Trophoblast cell (in vitro differentiated cells and primary cell): ENCODE data around the gene CALN1.

ENCODE experiments used
- DNase-seq, 2 donors: peaks; one replicate each; pipeline ENCODE4 v3.0.0-alpha.2; 2016
- H2AFZ ChIP-seq: 2 replicates; pipeline ENCODE4 v1.6.1; 2013; ENCODE audit warnings: low read length, moderate library complexity, mild to moderate bottlenecking; ENCODE audit not compliant: insufficient read depth, poor library complexity
- H2AK5ac ChIP-seq: 2 replicates; pipeline ENCODE4 v1.6.1; 2013; ENCODE audit warnings: mild to moderate bottlenecking, low read length
- H2BK120ac ChIP-seq: 2 replicates; pipeline ENCODE4 v1.6.1; 2013; ENCODE audit warnings: low read length, mild to moderate bottlenecking, moderate library complexity; ENCODE audit not compliant: insufficient read depth, poor library complexity
- H2BK12ac ChIP-seq: 2 replicates; pipeline ENCODE4 v1.6.1; 2013; ENCODE audit warnings: mild to moderate bottlenecking, low read length, moderate library complexity
- H2BK5ac ChIP-seq: 2 replicates; pipeline ENCODE4 v1.6.1; 2013; ENCODE audit warnings: low read length, low read depth, moderate library complexity, mild to moderate bottlenecking; ENCODE audit not compliant: poor library complexity
- H3K14ac ChIP-seq: 2 replicates; pipeline ENCODE4 v1.6.1; 2013; ENCODE audit warnings: mild to moderate bottlenecking, low read length
- H3K18ac ChIP-seq: 2 replicates; pipeline ENCODE4 v1.6.1; 2013; ENCODE audit warnings: mild to moderate bottlenecking, low read length
- H3K23ac ChIP-seq: 2 replicates; pipeline ENCODE4 v1.6.1; 2013; ENCODE audit warnings: low read length
- H3K27ac ChIP-seq: 2 replicates; pipeline ENCODE4 v1.5.1; 2013; ENCODE audit warnings: low read depth, mild to moderate bottlenecking, inconsistent platforms, low read length, moderate library complexity
- H3K27me3 ChIP-seq: 2 replicates; pipeline ENCODE4 v1.6.1; 2013; ENCODE audit warnings: inconsistent platforms, mild to moderate bottlenecking, low read length, moderate library complexity; ENCODE audit not compliant: insufficient read depth
- H3K36me3 ChIP-seq, 2 experiments: 1 replicate in 1 of 2; 2 replicates in 1 of 2; pipeline ENCODE4 v1.6.1; 2013; ENCODE audit warnings: low read length in 2 of 2, mild to moderate bottlenecking in 2 of 2, moderate library complexity in 1 of 2; ENCODE audit not compliant: insufficient read depth in 2 of 2, control insufficient read depth in 1 of 2
- H3K4ac ChIP-seq: 2 replicates; pipeline ENCODE4 v1.6.1; 2013; ENCODE audit warnings: low read depth, mild to moderate bottlenecking, low read length, moderate library complexity
- H3K4me1 ChIP-seq, 2 experiments: 1 replicate in 1 of 2; 2 replicates in 1 of 2; pipeline ENCODE4 v1.6.1; 2013; ENCODE audit warnings: low read length in 2 of 2, mild to moderate bottlenecking in 2 of 2, moderate library complexity in 1 of 2; ENCODE audit not compliant: insufficient read depth in 2 of 2, control insufficient read depth in 1 of 2
- H3K4me2 ChIP-seq: 2 replicates; pipeline ENCODE4 v1.6.1; 2013; ENCODE audit warnings: inconsistent platforms, mild to moderate bottlenecking, low read length, moderate library complexity
- H3K4me3 ChIP-seq: 2 replicates; pipeline ENCODE4 v1.5.1; 2013; ENCODE audit warnings: mild to moderate bottlenecking, low read depth, low read length, inconsistent platforms
- H3K79me1 ChIP-seq: one replicate; pipeline ENCODE4 v1.6.1; 2013; ENCODE audit warnings: low read length
- H3K79me2 ChIP-seq: 2 replicates; pipeline ENCODE4 v1.6.1; 2013; ENCODE audit warnings: low read length, mild to moderate bottlenecking; ENCODE audit not compliant: control insufficient read depth, insufficient read depth, poor library complexity
- H3K9ac ChIP-seq: 2 replicates; pipeline ENCODE4 v1.6.1; 2013; ENCODE audit warnings: mild to moderate bottlenecking, low read length
- H3K9me3 ChIP-seq: 2 replicates; pipeline ENCODE4 v1.6.1; 2013; ENCODE audit warnings: low read depth, mild to moderate bottlenecking, control low read depth, inconsistent platforms, low read length; ENCODE audit not compliant: insufficient read depth
- H4K12ac ChIP-seq: 2 replicates; pipeline ENCODE4 v1.6.1; 2013; ENCODE audit warnings: low read depth, mild to moderate bottlenecking, low read length, moderate library complexity
- H4K8ac ChIP-seq: 2 replicates; pipeline ENCODE4 v1.6.1; 2013; ENCODE audit warnings: low read depth, mild to moderate bottlenecking, low read length, moderate library complexity
- H4K91ac ChIP-seq: one replicate; pipeline ENCODE4 v1.6.1; 2013; ENCODE audit warnings: low read depth, mild to moderate bottlenecking, low read length, moderate library complexity
- WGBS: extraction: QIAGEN DNeasy Blood & Tissue Kit; methylation state at CpG from one replicate; pipeline ENCODE4 v1.1.7; 2013; ENCODE audit warnings: missing lambda C conversion rate; ENCODE audit not compliant: insufficient read length, insufficient coverage; ENCODE audit errors: extremely low coverage; 5-methylcytosine and 5-hydroxymethylcytosine counted together

CALN1 gene

DNA sequence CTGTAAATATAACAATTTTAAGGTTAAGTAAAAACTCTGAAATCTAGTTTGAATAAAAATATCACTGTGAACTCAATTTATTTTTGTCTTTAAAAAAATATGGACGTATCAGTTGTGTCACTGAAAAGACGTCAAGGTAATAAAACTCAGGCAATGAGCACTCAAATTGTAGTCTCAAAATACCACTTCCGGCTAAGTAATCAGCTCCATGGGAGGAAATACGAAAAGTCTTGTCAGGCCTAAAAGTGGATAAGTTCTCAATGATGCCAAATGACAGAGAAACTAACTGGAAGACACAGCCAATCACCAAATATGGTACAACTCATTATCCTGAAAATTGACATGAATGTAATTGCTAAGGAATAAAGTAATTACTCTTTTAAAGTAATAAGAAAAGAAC is 719 bp downstream of the CALN1 start:
- no peak overlapping the region for H3K4me3 ChIP-seq
- H2BK5ac ChIP-seq: no peak overlapping the region
- H2AK5ac ChIP-seq: no peak overlapping the region
- H3K36me3 ChIP-seq: no peaks in the 10 kb centered on the region
- H3K23ac ChIP-seq: no peak overlapping the region
- no peak overlapping the region for H3K4ac ChIP-seq
- no peaks in the 10 kb centered on the region for H3K79me1 ChIP-seq
- no peak overlapping the region for H3K4me2 ChIP-seq
- H3K4me1 ChIP-seq: no peaks in the 10 kb centered on the region
- H4K8ac ChIP-seq: no peak overlapping the region
- no peaks in the 10 kb centered on the region for H3K27me3 ChIP-seq
- no peak overlapping the region for H3K18ac ChIP-seq
- H2BK12ac ChIP-seq: no peak overlapping the region
- H3K9me3 ChIP-seq: no peaks in the 10 kb centered on the region
- H4K91ac ChIP-seq: no peak overlapping the region
- no peaks in the 10 kb centered on the region for H3K79me2 ChIP-seq
- no peak overlapping the region for H3K27ac ChIP-seq
- no peak overlapping the region for H2AFZ ChIP-seq
- H3K14ac ChIP-seq: no peak overlapping the region
- no peak overlapping the region for H2BK120ac ChIP-seq
- H4K12ac ChIP-seq: no peak overlapping the region
- no peak overlapping the region for H3K9ac ChIP-seq
- no CpG with 5 or more reads among the region's 4 CpGs for WGBS
- no peak for DNase-seq

- Histone ChIP-seq H3K79me2 (no peaks in the 10 kb centered on the region), H3K9me3 (no peaks in the 10 kb centered on the region), H4K12ac (no peak overlapping the region), H4K8ac (no peak overlapping the region), H4K91ac (no peak overlapping the region), H2BK5ac (no peak overlapping the region), H3K18ac (no peak overlapping the region), H3K4me3 (no peak overlapping the region), H3K14ac (no peak overlapping the region), H3K4me1 (no peaks in the 10 kb centered on the region), H3K4me2 (no peak overlapping the region), H2BK120ac (no peak overlapping the region), H3K36me3 (no peaks in the 10 kb centered on the region), H2AK5ac (no peak overlapping the region), H2AFZ (no peak overlapping the region), H3K27ac (no peak overlapping the region), H3K23ac (no peak overlapping the region), H3K4ac (no peak overlapping the region), H3K27me3 (no peaks in the 10 kb centered on the region), H3K9ac (no peak overlapping the region), H3K79me1 (no peaks in the 10 kb centered on the region), H2BK12ac (no peak overlapping the region)
- no peak for DNase-seq
- WGBS: no CpG with 5 or more reads among the region's 3 CpGs
Observed at GRCh38 chr7:72409638-72410015, 2.5 kb downstream of the CALN1 start.

DNA sequence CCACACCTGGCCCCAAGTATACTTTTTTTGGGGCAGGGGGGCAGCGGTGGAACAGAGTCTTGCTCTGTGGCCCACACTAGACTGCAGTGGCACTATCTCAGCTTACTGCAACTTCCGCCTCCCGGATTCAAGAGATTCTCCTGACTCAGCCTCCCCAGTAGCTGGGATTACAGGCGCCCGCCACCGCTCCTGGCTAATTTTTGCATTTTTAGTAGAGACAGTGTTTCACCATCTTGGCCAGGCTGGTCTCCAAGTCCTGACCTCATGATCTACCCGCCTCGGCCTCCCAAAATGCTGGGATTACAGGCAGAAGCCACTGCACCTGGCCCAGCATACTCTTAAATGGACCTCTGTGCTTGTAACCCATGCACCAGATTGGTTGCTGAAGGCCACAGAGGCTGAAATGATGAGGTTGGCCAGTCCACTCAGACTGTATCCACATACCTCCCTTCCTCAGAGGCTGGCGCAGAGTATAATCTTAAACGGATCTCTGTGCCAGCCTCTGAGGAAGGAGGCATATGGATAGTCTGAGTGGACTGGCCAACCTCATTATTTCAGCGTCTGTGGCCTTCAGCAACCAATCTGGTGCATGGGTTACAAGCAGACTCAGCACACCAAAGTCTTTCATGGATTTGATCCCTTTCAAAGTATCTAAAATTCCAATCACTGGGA is 3.0 kb downstream of the CALN1 start:
- DNase-seq: no peak
- Histone ChIP-seq H3K79me2 (no peaks in the 10 kb centered on the region), H2BK5ac (no peak overlapping the region), H2BK12ac (no peak overlapping the region), H3K27ac (no peak overlapping the region), H2AFZ (no peak overlapping the region), H3K14ac (no peak overlapping the region), H2BK120ac (no peak overlapping the region), H3K9me3 (no peaks in the 10 kb centered on the region), H3K4me2 (no peak overlapping the region), H2AK5ac (no peak overlapping the region), H3K4me3 (no peak overlapping the region), H3K27me3 (no peaks in the 10 kb centered on the region), H3K36me3 (no peaks in the 10 kb centered on the region), H3K23ac (no peak overlapping the region), H3K9ac (no peak overlapping the region), H4K12ac (no peak overlapping the region), H3K79me1 (no peaks in the 10 kb centered on the region), H3K18ac (no peak overlapping the region), H3K4me1 (no peaks in the 10 kb centered on the region), H3K4ac (no peak overlapping the region), H4K8ac (no peak overlapping the region), H4K91ac (no peak overlapping the region)
- no CpG with 5 or more reads among the region's 11 CpGs for WGBS

- Histone ChIP-seq H3K27ac (no peak overlapping the region), H3K4me3 (no peak overlapping the region), H2BK120ac (no peak overlapping the region), H4K91ac (no peak overlapping the region), H3K18ac (no peak overlapping the region), H3K79me2 (no peaks in the 10 kb centered on the region), H2AK5ac (no peak overlapping the region), H3K4me2 (no peak overlapping the region), H3K9ac (no peak overlapping the region), H3K4ac (no peak overlapping the region), H3K23ac (no peak overlapping the region), H3K36me3 (no peaks in the 10 kb centered on the region), H2BK5ac (no peak overlapping the region), H3K79me1 (no peaks in the 10 kb centered on the region), H3K27me3 (no peaks in the 10 kb centered on the region), H4K8ac (no peak overlapping the region), H2BK12ac (no peak overlapping the region), H4K12ac (no peak overlapping the region), H3K4me1 (no peaks in the 10 kb centered on the region), H3K9me3 (no peaks in the 10 kb centered on the region), H2AFZ (no peak overlapping the region), H3K14ac (no peak overlapping the region)
- no CpG with 5 or more reads among the region's 4 CpGs for WGBS
- no peak for DNase-seq
Observed at GRCh38 chr7:72406820-72407403, 5.2 kb downstream of the CALN1 start.
